Activated CD8-positive, alpha-beta memory T cell treated with anti-CD3 and anti-CD28 coated beads, Interleukin-2, amount 50 U/mL, for 24 hours (primary cell): Measurements from ENCODE around the gene ENGASE.

ENCODE experiments used
- DNase-seq: peaks from one replicate; pipeline ENCODE4 v3.0.0-alpha.2; 2020; ENCODE audit errors: extremely low read depth

The ENGASE gene

GRCh38 chr17:79135628-79136405 lies 61.2 kb downstream of the ENGASE start:
- DNase-seq: no peak
